Thymus (tissue), 14 donors: ENCODE results near the gene AMELX. TPM values are rescaled to one million over a fixed set of nuclear protein-coding genes. Genes with fewer than 3 reads are reported as not detected.

Experiments
- DNase-seq, 9 donors: peaks; one replicate each; pipeline ENCODE4 v3.0.0-alpha.2; 2013; ENCODE audit warnings: low spot score in 9 of 9, low read depth in 6 of 9, missing footprints in 1 of 9
- H3K27ac ChIP-seq, 2 donors: one replicate each; pipeline ENCODE4 v1.5.1; 2013; ENCODE audit warnings: control low read depth in 1 of 2, low read depth in 1 of 2, low read length in 1 of 2, mild to moderate bottlenecking in 1 of 2, moderate library complexity in 1 of 2
- H3K27me3 ChIP-seq, 2 donors: one replicate each; pipeline ENCODE4 v1.5.1; 2013; ENCODE audit warnings: low read length in 1 of 2; ENCODE audit not compliant: control insufficient read depth in 2 of 2, insufficient read depth in 1 of 2
- H3K36me3 ChIP-seq, 2 donors: one replicate each; pipeline ENCODE4 v1.5.1; 2013; ENCODE audit warnings: low read length in 1 of 2, mild to moderate bottlenecking in 1 of 2, moderate library complexity in 1 of 2; ENCODE audit not compliant: control insufficient read depth in 2 of 2, insufficient read depth in 2 of 2
- H3K4me1 ChIP-seq, 2 donors: one replicate each; pipeline ENCODE4 v1.5.1; 2013; ENCODE audit warnings: low read length in 2 of 2; ENCODE audit not compliant: control insufficient read depth in 2 of 2, insufficient read depth in 2 of 2
- H3K4me3 ChIP-seq, 2 donors: one replicate each; pipeline ENCODE4 v1.5.1; 2013; ENCODE audit warnings: low read length in 2 of 2, control low read depth in 1 of 2, mild to moderate bottlenecking in 1 of 2
- H3K9me3 ChIP-seq, 2 donors: one replicate each; pipeline ENCODE4 v1.5.1; 2013; ENCODE audit warnings: low read length in 1 of 2, mild to moderate bottlenecking in 1 of 2; ENCODE audit not compliant: control insufficient read depth in 2 of 2, insufficient read depth in 1 of 2
- WGBS: extraction: QIAGEN DNeasy Blood & Tissue Kit; methylation state at CpG from one replicate; pipeline ENCODE4 v1.1.7; 2013; 5-methylcytosine and 5-hydroxymethylcytosine counted together
- long read RNA-seq, 10 donors: transcript quantifications; one replicate each; lab custom pipeline, GENCODE V29; 2026
- polyA plus RNA-seq: library from polyadenylated mRNA; stranded (reverse); fragments of 200-250 nt; gene quantifications from one replicate; pipeline ENCODE4 v1.2.3, GENCODE V29; 2013
- total RNA-seq: library from RNA; stranded (reverse); fragments of 120-200 nt; gene quantifications from one replicate; pipeline ENCODE4 v1.2.4, GENCODE V29; 2013
- donor health status: healthy.

Gene AMELX
- total RNA-seq (not detected), polyA plus RNA-seq (0.14 TPM)
- long read RNA-seq, donor 1, result 0 reads
- long read RNA-seq, donor 2, result 0 reads
- long read RNA-seq, donor 3, result 0 reads
- long read RNA-seq, donor 4, result 0 reads
- long read RNA-seq, donor 5, result 0 reads
- long read RNA-seq, donor 6, result 0 reads
- long read RNA-seq, donor 7, result 0 reads
- long read RNA-seq, donor 8, result 0 reads
- long read RNA-seq, donor 9, result 0 reads
- long read RNA-seq, donor 10, result 0 reads

GRCh38 chrX:11293113-11293512, at the start of gene AMELX:
Gene AMELX, plus strand, starts transcription at chrX:11293413. Its CDS starts 1,376 bp downstream, at chrX:11294789.
- H3K9me3 ChIP-seq, result no peaks in the 10 kb centered on the region
- H3K4me3 ChIP-seq, result no peak within 1 kb of the TSS
- no peaks in the 10 kb centered on the region for H3K36me3 ChIP-seq
- no peak for DNase-seq
- no peak within 1 kb of the TSS for H3K27ac ChIP-seq
- no peaks in the 10 kb centered on the region for H3K27me3 ChIP-seq
- WGBS, result 96% methylated on average over 2 of the region's 2 CpGs
- no peaks in the 10 kb centered on the region for H3K4me1 ChIP-seq

- Histone ChIP-seq H3K27me3 (no peaks in the 10 kb centered on the region), H3K9me3 (no peaks in the 10 kb centered on the region), H3K27ac (no peak overlapping the region), H3K36me3 (no peaks in the 10 kb centered on the region), H3K4me3 (no peak overlapping the region), H3K4me1 (no peaks in the 10 kb centered on the region)
- WGBS, result 84% methylated on average over 2 of the region's 2 CpGs
- DNase-seq, result peak in 2 of 9 donors; percentile 0 to 15
Observed at GRCh38 chrX:11244636-11245035, 48.6 kb upstream of the AMELX start.

GRCh38 chrX:11254417-11255109, 38.6 kb upstream of the AMELX start:
- no peak overlapping the region for H3K27ac ChIP-seq
- H3K36me3 ChIP-seq, result no peaks in the 10 kb centered on the region
- no peaks in the 10 kb centered on the region for H3K9me3 ChIP-seq
- H3K4me1 ChIP-seq, result no peaks in the 10 kb centered on the region
- DNase-seq, result no peak
- 74% methylated on average over 5 of the region's 5 CpGs for WGBS
- no peaks in the 10 kb centered on the region for H3K27me3 ChIP-seq
- H3K4me3 ChIP-seq, result no peak overlapping the region

- no peak for DNase-seq
- H3K9me3 ChIP-seq, result no peaks in the 10 kb centered on the region
- WGBS, result 95% methylated on average over 2 of the region's 2 CpGs
- H3K4me3 ChIP-seq, result no peak overlapping the region
- no peaks in the 10 kb centered on the region for H3K36me3 ChIP-seq
- H3K27me3 ChIP-seq, result no peaks in the 10 kb centered on the region
- no peaks in the 10 kb centered on the region for H3K4me1 ChIP-seq
- no peak overlapping the region for H3K27ac ChIP-seq
Observed at GRCh38 chrX:11257290-11257689, 35.9 kb upstream of the AMELX start.

- H3K27me3 ChIP-seq, result no peaks in the 10 kb centered on the region
- DNase-seq, result no peak
- H3K27ac ChIP-seq, result no peak overlapping the region
- H3K9me3 ChIP-seq, result no peaks in the 10 kb centered on the region
- H3K4me3 ChIP-seq, result no peak overlapping the region
- H3K4me1 ChIP-seq, result no peaks in the 10 kb centered on the region
- H3K36me3 ChIP-seq, result no peaks in the 10 kb centered on the region
- WGBS, result 91% methylated on average over 2 of the region's 2 CpGs
Observed at GRCh38 chrX:11257711-11258110, 35.5 kb upstream of the AMELX start.

- H3K4me1 ChIP-seq, result no peaks in the 10 kb centered on the region
- H3K9me3 ChIP-seq, result no peaks in the 10 kb centered on the region
- no peak overlapping the region for H3K4me3 ChIP-seq
- no peak for DNase-seq
- WGBS, result 88% methylated on average over 1 of the region's 1 CpG
- H3K27me3 ChIP-seq, result no peaks in the 10 kb centered on the region
- H3K27ac ChIP-seq, result no peak overlapping the region
- no peaks in the 10 kb centered on the region for H3K36me3 ChIP-seq
Observed at GRCh38 chrX:11259437-11259836, 33.8 kb upstream of the AMELX start.

- H3K27me3 ChIP-seq, result no peaks in the 10 kb centered on the region
- 100% methylated on average over 1 of the region's 1 CpG for WGBS
- H3K36me3 ChIP-seq, result no peaks in the 10 kb centered on the region
Observed at GRCh38 chrX:11261260-11261659, 32.0 kb upstream of the AMELX start.

GRCh38 chrX:11264925-11265324, 28.3 kb upstream of the AMELX start:
- Histone ChIP-seq H3K4me1 (no peaks in the 10 kb centered on the region), H3K27me3 (no peaks in the 10 kb centered on the region), H3K4me3 (no peak overlapping the region), H3K27ac (no peak overlapping the region), H3K9me3 (no peaks in the 10 kb centered on the region), H3K36me3 (no peaks in the 10 kb centered on the region)
- WGBS, result 93% methylated on average over 1 of the region's 1 CpG
- no peak for DNase-seq

More at GRCh38 chrX:11261260-11261659, 32.0 kb upstream of the AMELX start:
- Histone ChIP-seq H3K4me3 (no peak overlapping the region), H3K9me3 (no peaks in the 10 kb centered on the region), H3K27ac (no peak overlapping the region), H3K4me1 (no peaks in the 10 kb centered on the region)
- no peak for DNase-seq

GRCh38 chrX:11265352-11265751, 27.9 kb upstream of the AMELX start:
- H3K27me3 ChIP-seq, result no peaks in the 10 kb centered on the region
- H3K36me3 ChIP-seq, result no peaks in the 10 kb centered on the region
- H3K4me1 ChIP-seq, result no peaks in the 10 kb centered on the region
- H3K4me3 ChIP-seq, result no peak overlapping the region
- no peak for DNase-seq
- 45% methylated on average over 3 of the region's 3 CpGs for WGBS
- no peak overlapping the region for H3K27ac ChIP-seq
- H3K9me3 ChIP-seq, result no peaks in the 10 kb centered on the region
